HG02885 (cell line): ENCODE measurements around the gene PTGES3.

ENCODE experiments used
- ATAC-seq: cut with Tn5 transposase; IDR thresholded peaks from one replicate; pipeline ENCODE4 v1.9.1; 2021; ENCODE audit warnings: mild to moderate bottlenecking; ENCODE audit not compliant: unreplicated experiment, poor library complexity

Gene PTGES3

DNA sequence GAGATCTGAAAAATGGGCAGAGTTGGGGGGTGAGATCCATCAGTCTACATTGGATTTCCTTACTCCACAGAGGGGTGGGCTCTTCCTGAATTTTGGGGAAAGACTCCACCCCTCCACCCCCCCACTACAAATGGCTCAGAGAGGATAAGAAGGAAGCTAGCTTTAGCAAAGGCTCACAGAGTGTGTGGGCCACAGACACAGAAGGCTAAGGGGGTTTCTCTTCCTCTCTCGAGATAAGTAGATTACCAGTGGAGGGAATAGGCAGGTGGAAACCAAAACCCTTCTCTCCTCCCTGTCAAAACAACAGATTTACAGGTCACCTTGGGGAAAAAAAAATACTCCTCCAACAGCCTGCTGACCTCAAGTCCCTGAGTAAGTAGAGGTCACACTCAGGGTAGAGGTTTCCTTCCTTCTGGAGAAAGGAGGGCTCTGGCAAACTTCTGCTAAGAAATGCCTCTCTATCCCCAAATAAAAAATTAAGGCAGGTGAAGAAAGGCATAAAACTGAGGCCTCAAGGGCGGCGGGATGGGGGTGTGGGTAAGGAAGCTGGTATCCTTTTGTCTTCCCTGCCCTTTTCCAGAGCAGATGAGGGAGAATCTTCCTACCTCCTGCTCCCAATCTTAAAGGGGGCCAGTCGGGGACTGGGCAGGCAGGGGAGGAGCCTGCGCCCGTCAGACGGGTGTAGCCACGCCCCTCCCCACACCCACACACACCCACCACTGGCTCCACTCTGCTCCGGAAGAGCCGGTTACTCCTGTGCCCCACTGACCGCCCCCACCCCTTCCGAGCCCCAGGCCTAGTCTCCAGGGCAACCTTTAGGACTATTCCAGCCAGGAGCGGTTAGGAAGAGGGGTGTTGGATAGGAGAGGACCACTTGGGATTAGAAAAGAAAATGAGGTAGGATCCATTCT is 56.0 kb downstream of the PTGES3 start:
- ATAC-seq, result peak; percentile 31

DNA sequence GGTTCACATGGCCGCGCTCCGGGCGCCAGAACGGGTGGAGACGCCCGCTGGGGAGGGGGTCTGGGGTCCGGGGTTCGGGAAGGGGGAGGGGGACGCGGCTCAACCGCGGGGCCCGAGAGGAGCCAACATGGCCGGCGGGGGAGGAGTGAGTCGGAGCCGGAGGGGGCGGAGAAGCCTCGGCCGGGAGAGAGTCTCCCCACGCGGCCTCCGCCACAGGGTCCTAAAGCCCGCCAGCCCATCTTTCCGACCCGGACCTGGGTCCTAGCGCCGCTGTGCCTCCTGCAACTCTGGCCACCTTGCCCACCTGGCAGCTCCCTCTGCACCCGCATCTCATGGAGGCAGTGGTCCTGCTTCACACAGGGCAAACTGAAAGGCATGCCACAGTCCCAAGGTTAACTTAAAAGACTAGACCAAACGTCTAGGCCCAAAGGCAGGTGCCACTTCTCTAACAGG is 57.9 kb downstream of the PTGES3 start, which contains the start of gene BAZ2A:
Gene BAZ2A (minus strand): TSS at position 147 of the 453 bp plus-strand sequence. CDS start 12,796 bp downstream, outside the sequence.
- ATAC-seq, result peak; percentile 64

- ATAC-seq, result peak; percentile 3
Observed at GRCh38 chr12:56629459-56630179, 58.5 kb downstream of the PTGES3 start.

DNA sequence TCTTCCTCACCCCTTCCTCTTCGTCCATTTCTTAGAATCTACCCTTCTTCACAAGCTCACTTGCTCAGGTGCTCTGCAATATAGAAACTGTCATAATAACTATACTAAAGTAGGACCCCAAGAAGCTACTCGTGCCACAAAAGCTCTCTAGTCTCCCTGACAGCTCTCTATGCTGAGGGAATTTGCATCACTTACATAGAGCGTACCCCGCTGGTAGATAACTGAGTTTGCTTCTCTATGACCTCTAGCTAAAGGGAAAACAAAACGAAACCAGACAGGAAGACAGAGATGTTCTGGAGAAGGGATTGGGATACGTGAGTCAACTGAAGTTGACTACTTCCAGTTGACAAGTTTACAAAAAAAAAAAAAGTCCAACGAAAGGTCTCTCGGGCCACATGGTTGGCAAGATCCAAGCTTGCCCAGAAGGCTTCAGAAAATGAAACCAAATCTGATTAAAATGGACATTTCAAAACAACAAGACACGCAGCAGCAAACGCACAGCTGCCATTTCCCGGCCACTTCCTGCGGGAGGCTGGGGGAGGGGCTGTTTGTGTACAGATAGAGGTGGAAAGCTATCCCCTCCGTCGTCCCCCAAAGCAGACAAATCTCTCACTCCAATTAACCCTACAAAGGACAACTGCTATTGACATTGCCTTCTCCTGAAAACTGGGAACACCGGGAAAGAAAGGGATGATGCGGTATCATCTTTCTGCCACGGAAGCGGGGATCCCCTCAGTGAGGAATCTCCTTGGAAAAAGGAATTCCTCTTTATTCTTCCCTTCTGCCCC is 59.2 kb downstream of the PTGES3 start:
- no peak for ATAC-seq

DNA sequence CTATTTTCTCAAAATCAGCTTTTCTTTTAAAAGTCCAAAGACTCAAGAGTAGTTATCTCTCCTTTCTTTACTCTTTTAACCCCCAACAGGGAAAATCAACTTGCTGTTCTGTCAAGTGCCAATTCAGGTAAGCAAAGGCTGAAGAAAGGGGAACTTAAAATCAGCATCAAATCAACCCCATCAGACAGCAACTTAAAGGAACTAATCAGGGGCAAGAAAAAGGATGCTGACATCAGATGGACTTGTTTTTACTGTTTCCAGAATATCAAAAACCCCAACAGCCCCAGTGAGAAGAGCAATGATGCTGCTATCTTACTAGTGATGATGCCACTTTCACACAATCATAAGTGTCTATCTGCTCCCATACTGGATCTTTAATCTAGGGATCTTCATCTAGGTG is 61.4 kb downstream of the PTGES3 start:
- ATAC-seq, result no peak

- no peak for ATAC-seq
Observed at GRCh38 chr12:56622535-56622934, 65.5 kb downstream of the PTGES3 start.

DNA sequence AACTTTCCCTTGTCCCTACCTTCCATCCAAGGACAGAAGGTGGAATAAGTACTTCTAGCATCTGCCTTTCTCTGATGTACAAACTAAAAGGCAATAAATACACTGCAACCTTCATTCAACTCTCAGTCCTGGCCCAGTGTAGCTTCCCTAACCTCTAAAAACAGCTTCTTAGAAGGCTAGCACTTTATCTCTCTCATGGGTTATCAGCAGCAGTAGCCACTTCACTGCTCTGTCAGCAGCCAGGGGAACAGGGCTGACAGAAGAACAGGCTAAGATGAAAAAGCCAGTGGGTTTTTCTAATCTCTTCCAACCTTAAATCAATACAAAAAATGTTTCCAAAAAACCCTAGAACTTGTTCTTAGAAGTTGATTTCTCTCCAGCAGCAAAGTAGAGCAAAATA is 71.2 kb downstream of the PTGES3 start:
- no peak for ATAC-seq

GRCh38 chr12:56616244-56616643 is 71.8 kb downstream of the PTGES3 start:
- no peak for ATAC-seq

DNA sequence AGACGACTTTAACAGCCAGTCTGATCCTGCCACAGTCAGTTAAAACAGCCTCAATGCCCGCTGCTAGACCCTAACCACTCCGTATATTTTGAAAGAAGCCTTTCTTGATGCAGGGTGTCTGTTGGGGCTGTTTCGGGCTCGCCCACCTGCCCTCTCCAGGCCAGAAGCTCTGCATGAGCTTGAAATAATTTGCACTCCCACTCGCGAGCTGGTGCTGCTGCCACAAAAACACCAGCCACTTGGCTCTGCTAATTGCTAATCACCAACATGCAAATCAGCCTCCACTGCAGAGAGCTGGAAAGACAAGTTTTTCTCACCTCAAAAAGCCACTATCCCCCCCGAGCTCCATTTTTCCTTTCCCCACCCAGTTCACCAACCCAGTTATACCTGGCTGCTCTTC is 73.5 kb downstream of the PTGES3 start:
- no peak for ATAC-seq
